ENCODE data around the gene EEF1AKMT4. TPM values are rescaled to one million over a fixed set of nuclear protein-coding genes. Genes with fewer than 3 reads are reported as not detected.
"Not testable (repeated sequence)": the region's sequence is repeated elsewhere in the genome, so short reads cannot be mapped to it uniquely, and the experiment has no call there.

The EEF1AKMT4 gene
- total RNA-seq, 2 donors from 2014 or later: 4.1 to 11.7 TPM

DNA sequence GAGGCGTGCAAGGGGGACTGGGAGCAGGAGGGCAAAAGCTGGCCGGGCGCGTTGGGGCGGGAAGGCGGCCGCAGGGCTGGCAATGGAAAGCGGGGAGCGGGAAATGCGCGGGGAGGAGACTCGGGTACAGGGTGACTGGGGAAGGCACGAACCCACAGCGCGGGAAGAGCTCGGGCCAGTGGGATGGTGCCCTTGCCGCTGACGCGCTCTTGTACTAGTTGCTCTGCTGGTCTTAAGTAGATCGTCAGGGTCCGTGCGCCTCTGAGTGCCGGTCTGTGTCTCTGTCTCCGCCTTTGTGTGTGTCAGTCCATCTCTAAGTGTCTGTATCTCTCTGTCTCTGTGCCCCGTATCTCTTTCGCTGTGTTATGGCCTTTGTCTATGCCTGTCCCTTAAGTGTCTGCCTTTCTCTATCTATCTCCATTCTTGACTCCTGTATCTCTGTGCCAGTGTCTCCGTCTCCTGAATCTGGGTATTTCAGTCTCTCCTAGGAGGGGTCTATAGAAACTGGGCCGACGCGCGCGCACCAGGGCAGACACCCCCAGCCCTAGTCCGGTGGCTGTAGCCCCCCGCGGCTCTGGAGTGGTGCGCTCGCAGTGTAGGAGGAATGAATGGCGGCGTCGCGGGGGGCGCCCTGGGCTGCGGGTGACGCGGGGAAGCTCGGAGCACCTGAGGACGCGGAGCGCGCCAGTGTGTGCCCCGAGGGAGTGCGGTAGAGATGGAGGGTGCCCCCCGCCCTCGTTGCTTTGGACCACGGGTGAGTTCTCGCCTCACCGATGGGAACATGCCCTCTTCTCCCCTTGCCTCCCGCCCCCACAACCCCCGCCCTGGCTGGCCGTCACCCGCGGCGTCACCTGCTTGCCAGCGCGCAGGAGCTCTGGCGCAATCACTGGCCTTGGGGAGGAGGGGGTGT, 12.6 kb downstream of the EEF1AKMT4 start:
- intact Hi-C loops (cut with DNase I): no loop called here

DNA sequence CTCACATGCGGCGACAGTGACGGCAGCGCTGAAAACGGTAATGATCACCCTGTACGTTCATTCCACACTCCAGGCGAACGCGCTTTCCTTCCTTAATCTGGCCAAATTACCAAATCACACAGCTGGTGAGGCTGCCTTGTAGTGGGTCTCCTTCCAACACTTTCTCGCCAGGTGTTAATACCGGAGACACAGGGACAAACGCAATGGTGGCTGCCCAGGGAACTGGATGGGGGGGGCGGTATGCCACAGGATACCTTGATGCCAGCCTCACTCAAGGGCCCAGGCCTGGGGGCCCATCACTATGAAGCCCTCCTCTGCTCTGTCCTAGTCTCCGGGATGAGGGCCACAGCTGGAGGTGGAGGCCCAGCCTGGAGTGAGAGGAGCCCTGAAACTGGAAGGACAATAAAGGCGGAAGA, 13.3 kb downstream of the EEF1AKMT4 start:
- Histone ChIP-seq H3K9me3 (no peaks in the 10 kb centered on the region), H3K4me1 (peaks cover 3% of the 10 kb centered on the region), H3K27me3 (peaks cover 42% of the 10 kb centered on the region), H3K9ac (ENCODE audit: low read depth in 2 of 2, low read length in 2 of 2) (no peak overlapping the region), H3K27ac (no peak overlapping the region), H3K4me3 (no peak overlapping the region), H3K36me3 (no peaks in the 10 kb centered on the region)
- TF ChIP-seq, protein P1, sequence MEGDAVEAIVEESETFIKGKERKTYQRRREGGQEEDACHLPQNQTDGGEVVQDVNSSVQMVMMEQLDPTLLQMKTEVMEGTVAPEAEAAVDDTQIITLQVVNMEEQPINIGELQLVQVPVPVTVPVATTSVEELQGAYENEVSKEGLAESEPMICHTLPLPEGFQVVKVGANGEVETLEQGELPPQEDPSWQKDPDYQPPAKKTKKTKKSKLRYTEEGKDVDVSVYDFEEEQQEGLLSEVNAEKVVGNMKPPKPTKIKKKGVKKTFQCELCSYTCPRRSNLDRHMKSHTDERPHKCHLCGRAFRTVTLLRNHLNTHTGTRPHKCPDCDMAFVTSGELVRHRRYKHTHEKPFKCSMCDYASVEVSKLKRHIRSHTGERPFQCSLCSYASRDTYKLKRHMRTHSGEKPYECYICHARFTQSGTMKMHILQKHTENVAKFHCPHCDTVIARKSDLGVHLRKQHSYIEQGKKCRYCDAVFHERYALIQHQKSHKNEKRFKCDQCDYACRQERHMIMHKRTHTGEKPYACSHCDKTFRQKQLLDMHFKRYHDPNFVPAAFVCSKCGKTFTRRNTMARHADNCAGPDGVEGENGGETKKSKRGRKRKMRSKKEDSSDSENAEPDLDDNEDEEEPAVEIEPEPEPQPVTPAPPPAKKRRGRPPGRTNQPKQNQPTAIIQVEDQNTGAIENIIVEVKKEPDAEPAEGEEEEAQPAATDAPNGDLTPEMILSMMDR (IDR thresholded peaks at IDR 0.05): no peak
- DNase-seq: no peak
- intact Hi-C loops (cut with DNase I): no loop called here

More for the DNA sequence above, 12.6 kb downstream of the EEF1AKMT4 start:
- DNase-seq: no peak
- Histone ChIP-seq H3K27me3 (peaks cover 42% of the 10 kb centered on the region), H3K9me3 (no peaks in the 10 kb centered on the region), H3K9ac (ENCODE audit: low read depth in 2 of 2, low read length in 2 of 2) (no peak overlapping the region), H3K36me3 (no peaks in the 10 kb centered on the region), H3K27ac (no peak overlapping the region), H3K4me1 (peaks cover 3% of the 10 kb centered on the region), H3K4me3 (peak overlapping the region; percentile 32)
- TF ChIP-seq, protein P1 (IDR thresholded peaks at IDR 0.05): no peak

GRCh38 chr3:184267249-184267648, 17.8 kb downstream of the EEF1AKMT4 start:
- DNase-seq; H3K36me3 ChIP-seq; H3K27ac ChIP-seq; H3K9me3 ChIP-seq; H3K4me1 ChIP-seq; H3K9ac ChIP-seq (ENCODE audit: low read depth in 2 of 2, low read length in 2 of 2); intact Hi-C loops (cut with DNase I); H3K4me3 ChIP-seq: not testable (repeated sequence)
- H3K27me3 ChIP-seq: peaks cover 11% of the 10 kb centered on the region

GRCh38 chr3:184272269-184272668, 22.8 kb downstream of the EEF1AKMT4 start:
- Histone ChIP-seq H3K9me3 (no peaks in the 10 kb centered on the region), H3K4me1 (no peaks in the 10 kb centered on the region), H3K27ac (no peak overlapping the region), H3K36me3 (no peaks in the 10 kb centered on the region), H3K4me3 (no peak overlapping the region), H3K9ac (ENCODE audit: low read depth in 2 of 2, low read length in 2 of 2) (no peak overlapping the region), H3K27me3 (peaks cover 22% of the 10 kb centered on the region)
- TF ChIP-seq, protein P1 (IDR thresholded peaks at IDR 0.05): no peak
- DNase-seq: no peak
- intact Hi-C loops (cut with DNase I): no loop called here

- Histone ChIP-seq H3K9me3 (no peaks in the 10 kb centered on the region), H3K27me3 (peaks cover 22% of the 10 kb centered on the region), H3K36me3 (no peaks in the 10 kb centered on the region), H3K9ac (ENCODE audit: low read depth in 2 of 2, low read length in 2 of 2) (no peak overlapping the region), H3K4me1 (no peaks in the 10 kb centered on the region), H3K27ac (no peak overlapping the region), H3K4me3 (no peak overlapping the region)
- DNase-seq: no peak
- intact Hi-C loops (cut with DNase I): no loop called here
- TF ChIP-seq, protein P1 (IDR thresholded peaks at IDR 0.05): no peak
Observed at GRCh38 chr3:184275381-184275701, 25.9 kb downstream of the EEF1AKMT4 start.
